Anterior cingulate cortex (tissue), 58 donors: ENCODE results near the gene ZNF276.
"Not testable (repeated sequence)": the region's sequence is repeated elsewhere in the genome, so short reads cannot be mapped to it uniquely, and the experiment has no call there.

Experiments used
- DNase-seq, 58 donors: peaks; one replicate each; lab custom pipeline; 2025; lab: John Stamatoyannopoulos, UW

ZNF276 gene

GRCh38 chr16:89770367-89770766 is 49.0 kb downstream of the ZNF276 start:
- no peak for DNase-seq

DNA sequence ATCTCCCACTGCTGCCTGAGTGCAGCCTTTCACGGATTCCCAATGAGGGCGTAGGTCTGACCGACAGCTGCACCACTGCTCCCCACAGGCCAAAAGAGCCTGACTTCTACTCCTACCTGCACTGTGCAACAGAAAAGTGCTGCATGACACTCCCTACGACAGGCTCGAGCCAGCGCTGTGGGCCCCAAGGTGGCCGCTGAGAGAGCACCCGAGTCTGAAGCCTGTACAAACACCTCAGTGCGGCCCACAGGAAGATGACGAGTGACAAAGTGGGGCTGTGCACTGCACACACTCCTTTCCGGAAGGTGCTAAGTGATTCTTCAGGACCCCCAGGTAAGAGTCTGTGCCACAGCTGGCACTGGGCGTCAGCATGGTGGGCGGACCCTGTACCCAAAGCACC is 53.9 kb downstream of the ZNF276 start:
- no peak for DNase-seq

GRCh38 chr16:89778211-89778610 is 56.9 kb downstream of the ZNF276 start:
- DNase-seq = not testable (repeated sequence)

DNA sequence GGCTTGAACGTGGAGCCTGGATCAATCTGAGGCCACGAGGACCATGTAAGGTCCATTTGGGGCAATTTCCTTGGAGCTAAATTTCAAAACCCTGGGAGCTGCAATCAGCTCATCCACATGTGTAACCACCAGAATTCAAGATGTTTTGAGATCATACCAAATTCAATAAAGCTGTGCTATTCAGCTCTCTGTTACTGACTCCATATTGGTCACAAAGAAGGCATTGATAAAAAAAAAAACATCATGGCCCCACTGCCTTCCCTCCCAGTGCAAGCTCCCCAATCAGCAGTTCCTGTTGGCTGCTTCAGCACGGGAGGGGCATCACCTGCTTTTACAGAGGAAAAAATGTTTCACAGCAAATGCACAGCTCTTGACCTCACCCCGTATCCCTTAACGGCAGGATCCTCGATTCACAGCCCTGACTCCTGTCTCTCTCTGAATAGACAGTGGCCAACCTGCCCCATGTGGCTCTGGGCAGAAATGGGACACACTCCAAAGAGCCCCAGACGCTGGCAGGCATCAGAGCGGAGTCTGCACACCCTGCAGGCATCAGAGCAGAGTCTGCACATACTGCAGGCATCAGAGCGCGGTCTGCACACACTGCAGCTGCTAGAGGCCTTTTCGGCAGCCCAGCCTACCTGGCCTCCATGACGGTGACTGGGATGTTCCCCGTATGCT is 58.0 kb downstream of the ZNF276 start:
- peak in 7 of 58 donors; percentile 4 to 22 (median 12) for DNase-seq

GRCh38 chr16:89779909-89780305 is 58.6 kb downstream of the ZNF276 start:
- no peak for DNase-seq

- DNase-seq = no peak
Observed at GRCh38 chr16:89782489-89782888, 61.2 kb downstream of the ZNF276 start.

GRCh38 chr16:89783952-89784351 is 62.6 kb downstream of the ZNF276 start:
- DNase-seq = not testable (repeated sequence)

GRCh38 chr16:89784406-89784805 is 63.1 kb downstream of the ZNF276 start:
- no peak for DNase-seq

GRCh38 chr16:89785523-89786155 is 64.3 kb downstream of the ZNF276 start:
- DNase-seq = no peak

DNA sequence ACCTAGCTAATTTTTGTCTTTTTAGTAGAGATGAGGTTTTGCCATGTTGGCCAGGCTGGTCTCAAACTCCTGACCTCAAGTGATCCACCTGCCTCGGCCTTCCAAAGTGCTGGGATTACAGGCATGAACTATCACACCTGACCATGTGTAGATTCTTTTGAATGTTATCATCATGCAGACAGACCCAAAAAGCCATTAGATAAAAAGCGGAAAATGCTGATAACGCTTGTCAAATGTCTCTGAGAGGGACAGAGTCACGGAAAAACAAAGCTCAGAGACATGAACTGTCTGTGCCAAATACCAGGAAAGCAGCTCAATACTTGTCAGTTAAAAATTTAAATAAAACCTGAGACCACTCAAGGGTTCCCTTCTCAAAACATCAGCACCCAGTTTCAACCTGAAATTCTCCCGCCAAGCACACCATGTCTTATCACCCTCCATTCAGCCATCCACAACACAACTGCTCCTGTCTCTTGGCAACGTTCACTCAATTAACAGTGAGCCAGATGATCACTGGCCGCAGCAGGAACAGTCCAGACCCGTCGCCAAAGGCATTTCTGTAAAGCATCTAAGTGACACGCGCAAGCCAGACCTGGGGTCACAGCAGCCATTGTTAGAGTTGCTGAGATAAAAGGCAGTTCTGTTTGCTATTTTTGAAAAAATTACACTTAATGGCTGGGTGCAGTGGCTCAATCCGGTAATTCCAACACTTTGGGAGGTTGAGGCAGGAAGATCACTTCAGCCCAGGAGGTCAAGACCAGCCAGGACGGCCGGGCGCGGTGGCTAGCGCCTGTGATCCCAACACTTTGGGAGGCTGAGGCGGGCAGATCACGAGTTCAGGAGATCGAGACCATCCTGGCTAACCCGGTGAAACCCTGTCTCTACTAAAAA is 65.4 kb downstream of the ZNF276 start:
- DNase-seq = no peak

DNA sequence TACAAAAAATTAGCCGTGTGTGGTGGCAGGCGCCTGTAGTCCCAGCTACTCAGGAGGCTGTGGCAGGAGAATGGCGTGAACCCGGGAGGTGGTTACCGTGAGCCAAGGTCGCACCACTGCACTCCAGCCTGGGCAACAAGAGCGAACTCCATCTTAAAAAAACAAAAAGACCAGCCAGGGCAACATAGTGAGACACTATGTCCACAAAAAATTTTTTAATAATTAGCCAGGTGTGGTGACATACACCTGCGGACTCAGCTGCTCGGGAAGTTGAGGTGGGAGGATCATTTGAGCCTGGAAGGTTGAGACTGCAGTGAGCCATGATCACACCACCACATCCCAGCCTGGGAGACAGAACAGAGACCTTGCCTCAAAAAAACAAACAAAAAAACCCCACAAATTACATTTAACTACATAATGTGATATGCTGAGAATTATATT is 66.0 kb downstream of the ZNF276 start:
- no peak for DNase-seq
